ENCODE measurements around the gene C11orf21. TPM values are rescaled to one million over a fixed set of nuclear protein-coding genes. Genes with fewer than 3 reads are reported as not detected.
"Not testable (repeated sequence)": the region's sequence is repeated elsewhere in the genome, so short reads cannot be mapped to it uniquely, and the experiment has no call there.

C11orf21 gene
- total RNA-seq (2014; rRNA removed; shearing (Covaris generic)) = not detected in 2 replicates
- polyA plus RNA-seq (2015; cell fraction: cytosol; rRNA removed) = not detected in 2 replicates
- polyA plus RNA-seq (2015; cell fraction: nucleus; rRNA removed) = 0.11 and 5.9 TPM in 2 replicates

DNA sequence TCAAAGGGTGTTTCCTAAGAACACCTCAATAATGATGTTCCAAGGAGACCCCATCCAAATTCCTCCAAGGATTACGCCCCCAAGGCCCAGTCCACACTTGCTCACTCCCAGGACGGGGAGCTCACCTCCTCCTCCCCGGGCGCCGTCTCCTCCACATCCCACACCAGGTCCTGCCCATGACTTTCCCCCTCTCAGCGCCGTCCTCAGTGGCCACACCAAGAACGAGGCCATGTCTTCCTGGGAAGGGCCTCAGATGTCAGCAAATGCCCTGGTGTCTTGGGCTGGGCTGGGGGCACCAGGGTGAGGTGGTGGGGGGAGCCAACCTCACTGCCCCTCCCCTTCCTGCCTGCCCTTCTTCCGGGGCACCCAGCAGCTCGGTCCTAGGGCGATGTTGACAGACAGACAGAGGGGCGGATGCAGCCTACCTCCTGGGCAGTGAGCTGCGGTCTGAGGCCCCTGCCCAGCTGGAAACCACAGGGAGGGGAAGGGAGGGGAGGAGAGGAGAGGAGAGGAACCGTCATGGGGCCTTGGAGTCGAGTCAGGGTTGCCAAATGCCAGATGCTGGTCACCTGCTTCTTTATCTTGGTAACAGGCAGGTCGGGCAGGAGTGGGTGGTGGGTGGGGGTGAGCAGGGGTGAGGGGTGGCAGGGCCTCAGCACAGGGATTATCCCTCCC is at the start of gene C11orf21, which contains the start of gene TSPAN32:
TSS of gene C11orf21 (minus strand) at position 288 of the 675 bp plus-strand sequence. CDS start at position 178, 110 bp downstream.
TSS of gene TSPAN32 (plus strand) at position 383 of the 675 bp plus-strand sequence. CDS start at position 520, 137 bp downstream.
- DNase-seq (ENCODE audit: low read depth, low spot score) = no peak
- in situ Hi-C loops (cut with HindIII; ENCODE audit: low pct_unique_long_range_greater_than_20kb, low sequenced_read_pairs) = no loop called here

DNA sequence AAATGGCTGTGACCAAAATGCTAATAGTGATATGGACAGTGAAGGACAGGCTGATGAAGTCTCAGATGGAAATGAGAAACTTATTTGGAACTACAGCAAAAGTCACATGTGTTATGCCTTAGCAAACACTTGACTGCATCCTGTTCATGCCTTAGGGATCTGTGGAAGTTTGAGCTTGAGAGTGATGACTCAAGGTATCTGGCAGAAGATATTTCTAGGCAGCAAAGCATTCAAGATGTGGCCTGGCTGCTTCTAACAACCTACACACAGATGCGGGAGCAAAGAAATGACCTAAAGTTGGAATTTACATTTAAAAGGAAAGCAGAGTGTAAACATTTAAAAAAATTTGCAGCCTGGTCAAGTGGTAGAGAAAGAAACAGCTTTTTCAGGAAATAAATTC is 47.3 kb upstream of the C11orf21 start:
- in situ Hi-C loops (cut with HindIII; ENCODE audit: low pct_unique_long_range_greater_than_20kb, low sequenced_read_pairs) = no loop called here
- no peak for DNase-seq (ENCODE audit: low read depth, low spot score)

DNA sequence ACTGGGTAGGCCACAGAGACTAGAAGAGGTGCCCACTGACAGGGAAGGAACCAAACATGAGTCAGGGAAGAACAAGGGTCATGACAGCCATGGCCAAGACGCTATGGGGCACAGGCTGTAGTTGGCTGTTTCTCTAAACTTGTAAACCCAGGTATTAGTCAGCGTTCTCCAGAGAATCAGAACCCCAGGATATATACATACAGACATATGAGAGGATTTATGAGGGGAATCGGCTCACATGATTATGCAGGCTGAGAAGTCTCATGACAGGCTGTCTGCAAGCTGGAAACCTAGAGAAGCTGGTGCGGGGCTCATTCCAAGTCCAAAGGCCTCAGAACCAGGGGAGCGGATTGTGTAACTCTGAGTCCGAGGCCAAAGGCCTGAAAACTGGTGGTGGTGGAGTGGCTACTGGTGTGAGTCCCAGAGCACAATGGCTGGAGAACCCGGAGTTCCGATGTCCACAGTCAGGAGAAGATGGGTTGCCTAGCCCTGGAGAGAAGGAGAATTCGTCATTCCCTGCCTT is 45.7 kb upstream of the C11orf21 start:
- DNase-seq (ENCODE audit: low read depth, low spot score) = no peak
- in situ Hi-C loops (cut with HindIII; ENCODE audit: low pct_unique_long_range_greater_than_20kb, low sequenced_read_pairs) = no loop called here

DNA sequence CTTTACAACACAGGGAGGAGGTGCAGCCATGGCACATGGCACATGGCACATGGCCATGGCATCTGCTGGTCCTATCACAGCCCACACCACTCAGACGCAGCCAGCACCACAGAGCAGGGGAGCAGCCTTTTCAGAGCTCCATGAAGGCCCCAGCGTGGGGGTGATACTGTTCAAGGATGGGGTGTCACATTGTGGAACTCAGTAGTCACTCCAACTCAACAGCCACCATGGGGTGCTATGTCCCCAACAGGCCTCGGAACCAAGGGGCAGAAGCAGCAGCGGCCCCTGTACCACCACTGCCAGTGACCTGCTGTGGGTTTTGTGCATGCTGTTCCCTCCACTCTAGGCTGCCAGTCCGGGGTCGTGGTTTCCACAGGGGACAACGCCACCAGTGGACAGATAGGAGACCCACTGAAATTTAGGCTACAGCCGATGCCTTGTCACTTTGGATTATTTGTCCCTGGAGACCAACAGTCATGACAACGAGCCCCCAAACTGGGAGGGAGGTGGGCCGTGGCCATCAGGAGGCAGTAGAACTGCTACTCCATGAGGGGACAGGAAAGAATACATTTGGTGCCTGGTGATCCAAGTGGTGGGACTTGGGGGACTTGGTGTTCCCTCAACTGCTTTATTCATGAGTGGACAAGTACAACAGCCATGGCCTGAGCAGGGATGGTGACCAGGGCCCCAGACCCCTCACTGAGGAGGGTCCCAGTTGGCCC is 45.0 kb upstream of the C11orf21 start:
- in situ Hi-C loops (cut with HindIII; ENCODE audit: low pct_unique_long_range_greater_than_20kb, low sequenced_read_pairs) = no loop called here
- no peak for DNase-seq (ENCODE audit: low read depth, low spot score)

DNA sequence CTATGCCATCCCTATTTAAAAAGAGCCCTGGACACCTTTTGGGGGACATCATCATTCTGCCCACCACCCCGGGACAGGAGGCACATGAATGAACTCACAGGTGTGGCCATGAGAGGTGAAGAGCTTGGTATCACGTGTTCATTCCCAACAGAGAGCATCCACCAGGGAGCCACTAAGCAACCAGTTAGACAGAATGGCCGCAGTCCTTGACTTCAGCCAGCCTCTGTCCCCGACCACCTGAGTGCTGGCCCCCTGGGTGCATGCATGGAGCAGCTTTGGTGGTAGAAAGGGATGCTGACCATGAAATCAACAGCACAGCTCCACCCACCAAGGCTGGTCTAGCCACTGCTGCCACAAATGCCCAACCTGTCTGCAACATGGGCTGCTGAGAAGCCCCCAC is 44.3 kb upstream of the C11orf21 start:
- DNase-seq (ENCODE audit: low read depth, low spot score) = no peak
- in situ Hi-C loops (cut with HindIII; ENCODE audit: low pct_unique_long_range_greater_than_20kb, low sequenced_read_pairs) = no loop called here

DNA sequence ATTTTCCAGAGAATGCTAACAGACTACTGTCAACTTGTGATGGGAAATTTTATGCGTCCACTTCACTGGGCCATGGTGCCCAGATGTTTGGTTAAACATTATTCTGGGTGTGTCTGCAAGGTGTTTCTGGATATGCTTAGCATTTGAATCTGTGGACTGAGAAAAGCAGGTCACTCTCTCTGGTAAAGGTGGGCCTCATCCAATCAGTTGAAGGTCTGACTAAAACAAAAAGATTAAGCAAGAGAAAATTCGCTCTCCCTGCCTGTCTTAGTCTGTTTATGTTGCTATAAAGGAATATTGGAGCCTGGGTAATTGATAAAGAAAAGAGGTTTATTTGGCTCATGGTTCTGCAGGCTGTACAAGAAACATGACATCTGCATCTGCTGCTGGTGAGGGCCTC is 43.3 kb upstream of the C11orf21 start:
- DNase-seq (ENCODE audit: low read depth, low spot score) = no peak
- in situ Hi-C loops (cut with HindIII; ENCODE audit: low pct_unique_long_range_greater_than_20kb, low sequenced_read_pairs) = no loop called here

DNA sequence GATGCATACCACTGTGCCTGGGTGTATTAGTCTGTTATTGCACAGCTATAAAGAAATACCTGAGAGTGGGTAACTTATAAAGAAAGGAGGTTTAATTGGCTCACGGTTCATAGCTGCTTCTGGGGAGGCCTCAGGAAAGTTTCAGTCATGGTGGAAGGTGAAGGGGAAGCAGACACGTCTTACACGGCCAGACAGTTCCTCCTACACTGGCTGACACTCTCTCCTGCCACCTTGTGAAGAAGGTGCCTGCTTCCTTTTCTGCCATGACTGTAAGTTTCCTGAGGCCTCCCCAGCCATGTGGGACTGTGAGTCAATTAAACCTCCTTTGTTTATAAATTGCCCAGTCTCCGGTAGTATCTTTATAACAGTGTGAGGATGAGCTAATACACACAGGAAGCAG is 41.8 kb upstream of the C11orf21 start:
- DNase-seq (ENCODE audit: low read depth, low spot score) = no peak
- in situ Hi-C loops (cut with HindIII; ENCODE audit: low pct_unique_long_range_greater_than_20kb, low sequenced_read_pairs) = no loop called here

DNA sequence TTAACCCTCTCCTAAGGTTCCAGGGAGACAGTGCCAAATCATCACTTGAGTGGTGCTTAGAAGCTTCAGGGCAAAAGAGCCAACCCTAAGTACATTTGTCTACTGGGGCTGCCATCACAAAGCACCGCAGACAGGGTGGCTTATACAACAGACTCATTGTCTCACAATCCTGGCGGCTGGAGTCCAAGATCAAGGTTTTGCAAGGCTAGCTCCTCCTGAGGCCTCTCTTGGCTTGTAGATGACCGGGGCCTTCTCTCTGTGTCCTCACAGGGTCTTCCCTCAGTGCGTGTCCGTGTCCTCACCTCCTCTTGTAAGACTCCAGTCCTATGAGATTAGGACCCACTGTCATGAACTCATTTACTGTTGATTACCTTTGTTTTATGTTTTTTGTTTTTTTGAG is 41.3 kb upstream of the C11orf21 start:
- in situ Hi-C loops (cut with HindIII; ENCODE audit: low pct_unique_long_range_greater_than_20kb, low sequenced_read_pairs) = no loop called here
- DNase-seq (ENCODE audit: low read depth, low spot score) = peak; percentile 26

DNA sequence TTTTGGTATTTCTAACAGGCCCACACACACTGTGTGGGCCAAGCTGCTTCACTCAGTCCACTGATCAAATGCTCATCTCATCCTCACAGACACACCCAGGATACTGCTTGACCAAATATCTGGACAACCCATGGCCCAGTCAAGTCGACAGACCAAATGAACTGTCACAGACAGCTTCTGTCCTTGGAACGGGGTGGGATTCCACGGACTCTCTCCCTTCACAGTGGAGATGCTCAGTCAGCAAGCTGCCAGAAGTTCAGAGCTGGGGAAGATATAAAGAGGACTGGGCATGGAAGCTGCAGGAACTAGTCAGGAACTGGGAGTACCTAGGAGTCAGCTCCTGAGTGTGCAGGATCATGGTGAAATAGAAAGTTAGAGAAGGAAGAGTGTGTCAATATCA is 40.8 kb upstream of the C11orf21 start:
- no peak for DNase-seq (ENCODE audit: low read depth, low spot score)
- in situ Hi-C loops (cut with HindIII; ENCODE audit: low pct_unique_long_range_greater_than_20kb, low sequenced_read_pairs) = no loop called here

DNA sequence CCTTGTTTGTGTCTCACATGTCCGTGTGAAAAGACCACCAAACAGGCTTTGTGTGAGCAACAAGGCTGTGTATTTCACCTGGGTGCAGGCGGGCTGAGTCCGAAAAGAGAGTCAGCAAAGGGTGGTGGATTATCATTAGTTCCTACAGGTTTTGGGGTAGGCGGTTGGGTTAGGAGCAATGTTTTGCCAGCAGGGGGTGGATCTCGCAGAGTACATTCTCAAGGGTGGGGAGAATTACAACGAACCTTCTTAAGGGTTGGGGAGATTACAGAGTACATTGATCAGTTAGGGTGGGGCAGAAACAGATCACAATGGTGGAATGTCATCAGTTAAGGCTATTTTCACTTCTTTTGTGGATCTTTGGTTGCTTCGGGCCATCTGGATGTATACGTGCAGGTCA is 37.0 kb upstream of the C11orf21 start:
- in situ Hi-C loops (cut with HindIII; ENCODE audit: low pct_unique_long_range_greater_than_20kb, low sequenced_read_pairs); DNase-seq (ENCODE audit: low read depth, low spot score): not testable (repeated sequence)

DNA sequence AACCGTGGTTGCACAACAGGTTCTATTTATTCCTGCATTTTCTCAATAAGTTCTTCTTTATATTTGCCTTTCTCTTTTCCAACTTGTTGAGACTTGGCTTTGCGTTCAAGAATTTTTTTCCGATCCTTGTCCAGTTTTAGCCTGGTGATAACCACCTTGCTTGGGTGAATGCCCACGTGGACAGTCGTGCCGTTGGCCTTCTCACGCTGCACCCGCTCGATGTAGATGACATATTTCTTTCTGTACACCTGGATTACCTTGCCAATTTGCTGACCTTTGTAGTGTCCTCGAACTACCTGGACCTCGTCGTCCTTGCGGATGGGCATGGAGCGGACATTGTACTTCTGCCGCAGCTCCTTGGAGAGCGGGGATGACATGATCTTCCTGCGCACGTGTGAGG is 33.6 kb upstream of the C11orf21 start:
- DNase-seq (ENCODE audit: low read depth, low spot score); in situ Hi-C loops (cut with HindIII; ENCODE audit: low pct_unique_long_range_greater_than_20kb, low sequenced_read_pairs): not testable (repeated sequence)

DNA sequence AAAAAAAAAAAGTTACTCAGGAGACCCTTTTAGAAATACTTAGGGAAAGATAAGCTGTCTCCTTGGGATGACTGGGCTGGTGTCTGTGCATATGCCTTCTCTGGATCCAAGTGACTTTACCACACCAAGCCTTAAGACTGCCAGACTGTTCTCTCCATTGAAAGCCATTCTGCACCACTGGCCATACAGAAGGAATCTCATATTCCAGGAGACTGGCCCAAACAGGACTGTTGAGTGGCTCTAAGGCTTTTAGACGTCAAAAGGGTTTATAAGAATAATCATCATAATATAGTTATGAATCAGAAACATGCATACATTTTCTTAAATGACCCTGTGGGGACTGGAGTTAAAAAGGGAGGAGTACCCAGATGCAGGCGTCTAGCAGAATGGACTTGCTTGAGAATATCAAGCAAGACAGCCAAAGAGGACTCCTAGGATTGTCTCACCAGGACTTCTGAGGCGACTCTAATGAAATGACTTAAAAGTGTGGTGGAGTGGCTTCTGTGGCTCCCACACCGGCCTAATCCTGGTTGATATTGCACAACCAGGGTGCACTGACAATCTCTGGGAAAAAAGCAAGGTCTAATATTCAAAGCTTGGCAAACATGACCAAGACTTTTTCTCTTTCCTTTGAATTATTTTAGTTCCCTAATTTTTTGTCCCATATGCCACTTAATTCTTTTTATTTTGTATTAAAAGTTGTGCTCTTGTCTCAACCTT is 31.9 kb upstream of the C11orf21 start:
- in situ Hi-C loops (cut with HindIII; ENCODE audit: low pct_unique_long_range_greater_than_20kb, low sequenced_read_pairs) = not testable (repeated sequence)

DNA sequence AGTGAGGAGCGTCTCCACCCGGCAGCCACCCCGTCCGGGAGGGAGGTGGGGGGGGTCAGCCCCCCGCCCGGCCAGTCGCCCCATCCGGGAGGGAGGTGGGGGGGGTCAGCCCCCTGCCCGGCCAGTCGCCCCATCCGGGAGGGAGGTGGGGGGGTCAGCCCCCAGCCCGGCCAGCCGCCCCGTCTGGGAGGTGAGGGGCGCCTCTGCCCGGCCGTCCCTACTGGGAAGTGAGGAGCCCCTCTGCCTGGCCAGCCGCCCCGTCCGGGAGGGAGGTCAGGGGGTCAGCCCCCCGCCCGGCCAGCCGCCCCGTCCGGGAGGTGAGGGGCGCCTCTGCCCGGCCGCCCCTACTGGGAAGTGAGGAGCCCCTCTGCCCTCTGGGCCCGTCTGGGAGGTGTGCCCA is 30.9 kb upstream of the C11orf21 start:
- DNase-seq (ENCODE audit: low read depth, low spot score); in situ Hi-C loops (cut with HindIII; ENCODE audit: low pct_unique_long_range_greater_than_20kb, low sequenced_read_pairs): not testable (repeated sequence)

More for the DNA sequence above, 31.9 kb upstream of the C11orf21 start:
- not testable (repeated sequence) for DNase-seq (ENCODE audit: low read depth, low spot score)

DNA sequence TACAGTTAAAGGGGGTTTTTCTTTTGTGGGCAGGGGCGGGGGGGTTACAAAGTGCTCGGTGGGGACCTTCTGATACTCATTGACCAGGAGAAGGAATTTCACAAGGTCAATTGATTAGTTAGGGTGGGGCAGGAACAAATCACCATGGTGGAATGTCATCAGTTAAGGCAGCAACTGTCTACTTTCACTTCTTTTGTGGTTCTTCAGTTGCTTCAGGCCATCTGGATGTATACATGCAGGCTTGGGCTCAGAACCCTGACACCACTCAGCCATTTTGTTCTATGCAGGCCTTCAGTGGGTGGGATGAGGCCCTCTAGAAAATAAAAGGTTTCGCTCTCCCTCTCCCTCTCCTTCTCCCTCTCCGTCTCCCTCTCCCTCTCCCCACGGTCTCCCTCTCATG is 29.7 kb upstream of the C11orf21 start:
- in situ Hi-C loops (cut with HindIII; ENCODE audit: low pct_unique_long_range_greater_than_20kb, low sequenced_read_pairs) = no loop called here
- DNase-seq (ENCODE audit: low read depth, low spot score) = no peak

DNA sequence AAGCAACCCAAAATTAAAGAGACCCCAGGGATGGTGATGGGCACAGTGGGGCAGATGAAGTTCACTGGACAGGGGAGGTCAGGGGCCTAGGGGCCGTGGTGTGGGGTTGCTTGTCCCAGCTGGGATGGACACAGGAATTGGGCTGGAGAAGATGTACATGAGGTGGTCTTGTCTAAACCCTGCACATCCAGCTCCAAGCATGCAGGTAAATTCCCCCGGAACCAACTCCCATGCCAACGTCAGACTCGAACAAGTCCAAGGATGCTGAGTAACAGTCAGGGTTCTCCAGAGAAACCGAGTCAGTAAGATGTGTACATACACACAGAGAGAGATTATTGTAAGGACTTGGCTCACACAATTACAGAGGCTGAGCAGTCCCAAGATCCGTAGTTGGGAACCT is 29.0 kb upstream of the C11orf21 start:
- in situ Hi-C loops (cut with HindIII; ENCODE audit: low pct_unique_long_range_greater_than_20kb, low sequenced_read_pairs) = no loop called here
- DNase-seq (ENCODE audit: low read depth, low spot score) = no peak

DNA sequence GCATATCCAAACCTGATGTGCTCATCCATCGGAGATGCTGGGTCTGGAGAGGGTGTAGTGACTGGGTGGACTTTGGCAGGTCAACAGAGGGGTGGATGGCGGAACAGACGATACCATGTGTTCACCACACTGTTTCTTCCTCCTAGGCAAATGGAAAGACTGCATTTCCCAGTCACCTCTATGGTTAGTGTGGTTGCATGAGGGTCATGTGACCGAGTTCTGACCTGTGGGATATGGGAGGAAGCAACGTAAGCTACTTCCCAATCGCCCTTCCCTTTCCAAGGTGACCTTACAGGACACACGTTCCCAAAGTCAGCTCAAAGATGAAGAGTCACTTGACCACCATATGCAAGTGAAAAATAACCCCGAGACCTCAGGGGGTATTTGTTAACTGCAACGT is 27.8 kb upstream of the C11orf21 start:
- DNase-seq (ENCODE audit: low read depth, low spot score) = no peak
- in situ Hi-C loops (cut with HindIII; ENCODE audit: low pct_unique_long_range_greater_than_20kb, low sequenced_read_pairs) = no loop called here

DNA sequence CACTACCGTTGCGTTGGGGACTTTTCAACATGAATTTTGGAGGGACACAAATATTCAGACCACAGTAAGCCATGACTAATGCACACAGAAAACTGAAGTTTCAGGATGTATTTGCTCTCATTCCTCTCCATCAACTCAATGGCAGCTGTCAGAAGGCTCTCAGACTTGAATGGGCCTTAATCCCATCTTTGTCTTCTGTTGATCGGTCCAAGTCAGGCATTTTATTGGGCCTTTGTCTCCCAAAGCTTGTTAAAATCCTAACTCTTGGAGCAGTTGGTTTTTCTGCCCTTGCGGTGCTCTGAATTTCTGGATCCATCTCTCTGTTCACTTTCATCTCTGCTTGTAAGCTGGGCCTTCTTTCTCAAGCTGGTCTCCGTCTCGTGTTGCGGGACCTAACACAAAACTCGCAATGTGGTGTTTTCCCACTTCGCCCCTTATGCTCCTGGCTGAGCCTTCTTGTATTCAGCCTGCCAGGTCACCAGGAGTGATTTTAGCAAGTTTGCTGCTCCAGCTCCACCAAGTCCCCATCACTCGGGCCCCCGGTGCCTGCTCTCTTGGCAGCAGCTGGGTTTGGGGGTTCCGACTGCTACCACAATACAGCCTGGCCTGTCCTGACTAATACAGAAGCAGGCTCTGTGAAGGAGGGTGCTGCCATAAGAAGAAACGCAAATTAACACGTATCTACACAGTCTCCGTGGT is 27.1 kb upstream of the C11orf21 start:
- in situ Hi-C loops (cut with HindIII; ENCODE audit: low pct_unique_long_range_greater_than_20kb, low sequenced_read_pairs) = no loop called here
- DNase-seq (ENCODE audit: low read depth, low spot score) = no peak

Data from SK-MEL-5 (cell line).